AG20443 (cell line): ENCODE data around the gene CNDP2.
"Not testable (repeated sequence)": the region's sequence is repeated elsewhere in the genome, so short reads cannot be mapped to it uniquely, and the experiment has no call there.

Experiments
- DNase-seq: peaks from one replicate; pipeline ENCODE4 v3.0.0; 2012; ENCODE audit warnings: low spot score, mixed read lengths

CNDP2 gene

DNA sequence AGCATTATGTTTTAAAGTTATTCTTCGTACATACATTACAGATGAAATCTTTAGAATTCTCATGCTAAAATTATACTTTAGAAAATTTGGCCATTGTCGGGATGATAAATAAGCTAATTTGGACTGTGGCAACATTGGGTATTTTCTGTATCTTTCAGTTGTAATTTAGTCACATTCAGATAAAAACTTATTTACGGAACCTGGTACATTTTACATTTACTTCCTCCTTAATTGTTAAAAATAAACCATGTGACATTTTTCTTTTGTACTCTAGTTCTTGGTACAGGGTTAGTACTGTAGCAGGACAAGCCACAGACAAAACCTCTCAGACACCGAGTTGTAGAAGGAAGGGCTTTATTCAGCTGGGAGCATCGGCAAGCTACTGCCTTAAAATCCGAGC lies 4.2 kb downstream of the CNDP2 start:
- DNase-seq: no peak

DNA sequence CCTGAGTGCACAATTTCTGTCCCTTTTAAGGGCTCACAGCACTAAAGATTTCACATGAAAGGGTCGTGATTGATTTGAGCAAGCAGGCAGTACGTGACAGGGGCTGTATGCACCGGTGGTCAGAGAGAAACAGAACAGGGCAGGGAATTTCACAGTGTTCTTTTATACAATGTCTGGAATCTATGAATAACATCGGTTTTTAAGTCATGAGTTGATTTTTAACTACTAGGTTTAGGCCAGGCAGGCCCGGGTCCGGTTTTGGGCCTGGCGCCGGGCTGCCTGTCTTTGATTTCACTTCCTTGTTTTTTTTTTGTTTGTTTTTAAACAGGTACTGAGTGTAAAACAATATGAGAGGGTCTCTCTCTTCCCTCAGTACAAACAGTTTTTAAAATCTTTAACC lies 4.6 kb downstream of the CNDP2 start:
- not testable (repeated sequence) for DNase-seq

DNA sequence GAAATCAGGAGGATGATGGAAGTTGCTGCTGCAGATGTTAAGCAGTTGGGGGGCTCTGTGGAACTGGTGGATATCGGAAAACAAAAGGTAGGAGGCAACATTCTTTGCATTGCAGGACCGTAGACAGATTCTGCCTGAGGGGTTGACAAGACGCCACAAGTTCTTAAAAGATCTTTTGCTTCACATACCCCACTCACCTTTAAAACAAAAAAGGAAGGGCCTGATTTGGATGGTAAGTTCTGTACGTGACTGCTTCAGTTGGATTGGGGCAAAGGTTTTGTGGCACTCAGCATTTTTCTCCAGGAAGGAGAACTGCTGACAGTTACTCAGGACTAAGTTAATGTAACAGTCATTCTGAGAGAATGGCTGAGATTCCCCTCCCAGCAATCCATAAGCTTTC lies 5.2 kb downstream of the CNDP2 start:
- DNase-seq: no peak

DNA sequence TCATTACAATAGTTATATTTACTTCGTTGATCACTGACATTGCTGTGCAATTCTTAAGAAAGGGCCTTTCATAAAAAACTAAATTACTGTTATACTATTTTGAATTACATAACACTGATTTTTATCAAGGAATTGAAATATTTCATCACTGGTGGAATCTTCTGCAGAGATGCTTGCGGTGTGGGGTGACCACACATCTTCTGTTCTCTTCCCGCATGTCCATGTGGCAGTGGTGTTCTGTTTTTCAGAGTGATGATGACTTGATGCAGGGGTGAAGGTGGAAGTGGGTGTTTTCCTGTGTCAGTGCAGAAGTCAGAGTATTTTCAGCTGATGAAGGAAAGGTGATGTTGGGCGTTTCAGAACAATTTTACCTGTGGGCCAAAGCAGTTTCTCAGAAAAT lies 7.0 kb downstream of the CNDP2 start:
- no peak for DNase-seq

DNA sequence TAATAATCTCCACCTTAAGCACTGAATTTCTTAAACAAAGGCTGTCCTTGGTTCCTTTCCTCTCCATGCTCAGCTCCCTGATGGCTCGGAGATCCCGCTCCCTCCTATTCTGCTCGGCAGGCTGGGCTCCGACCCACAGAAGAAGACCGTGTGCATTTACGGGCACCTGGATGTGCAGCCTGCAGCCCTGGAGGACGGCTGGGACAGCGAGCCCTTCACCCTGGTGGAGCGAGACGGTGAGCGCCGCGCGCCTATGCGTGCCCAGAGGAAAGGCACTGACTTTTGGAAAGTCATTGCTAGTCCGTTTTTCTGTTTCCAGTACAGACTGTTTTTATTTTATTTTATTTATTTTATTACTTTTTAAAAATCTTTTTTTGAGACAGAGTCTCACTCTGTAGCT lies 9.6 kb downstream of the CNDP2 start:
- DNase-seq: no peak

DNA sequence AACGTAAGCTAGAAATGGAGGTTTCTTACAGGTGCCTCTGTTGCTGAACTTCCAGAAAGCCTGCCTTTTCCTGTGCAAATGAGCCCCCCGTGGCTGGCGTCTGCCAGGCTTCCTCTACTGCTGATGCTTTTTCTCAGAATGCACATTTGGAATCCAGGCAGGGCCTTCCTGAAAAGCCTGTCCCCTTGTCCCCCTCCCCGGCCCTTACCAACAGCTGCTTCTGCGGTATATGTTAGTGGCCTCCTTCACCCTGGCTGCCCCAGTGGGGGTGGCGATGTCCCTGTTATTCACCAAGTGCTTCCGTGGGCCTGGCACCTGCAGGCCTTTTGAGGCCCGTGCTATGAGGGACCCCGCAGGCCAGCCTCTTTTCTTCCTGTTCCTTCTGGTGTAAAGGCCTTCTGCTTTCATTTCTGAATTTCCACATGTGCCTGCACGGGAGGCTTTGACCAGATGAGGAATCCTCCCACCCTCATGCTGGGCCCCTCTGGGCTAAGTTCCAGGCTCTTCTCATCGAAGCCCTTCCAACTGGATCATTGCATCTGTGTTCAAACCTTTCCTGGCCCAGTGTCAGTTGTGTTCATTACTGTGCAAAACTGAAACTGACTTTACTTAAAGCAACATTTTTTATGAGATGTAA lies 10.4 kb downstream of the CNDP2 start:
- no peak for DNase-seq

DNA sequence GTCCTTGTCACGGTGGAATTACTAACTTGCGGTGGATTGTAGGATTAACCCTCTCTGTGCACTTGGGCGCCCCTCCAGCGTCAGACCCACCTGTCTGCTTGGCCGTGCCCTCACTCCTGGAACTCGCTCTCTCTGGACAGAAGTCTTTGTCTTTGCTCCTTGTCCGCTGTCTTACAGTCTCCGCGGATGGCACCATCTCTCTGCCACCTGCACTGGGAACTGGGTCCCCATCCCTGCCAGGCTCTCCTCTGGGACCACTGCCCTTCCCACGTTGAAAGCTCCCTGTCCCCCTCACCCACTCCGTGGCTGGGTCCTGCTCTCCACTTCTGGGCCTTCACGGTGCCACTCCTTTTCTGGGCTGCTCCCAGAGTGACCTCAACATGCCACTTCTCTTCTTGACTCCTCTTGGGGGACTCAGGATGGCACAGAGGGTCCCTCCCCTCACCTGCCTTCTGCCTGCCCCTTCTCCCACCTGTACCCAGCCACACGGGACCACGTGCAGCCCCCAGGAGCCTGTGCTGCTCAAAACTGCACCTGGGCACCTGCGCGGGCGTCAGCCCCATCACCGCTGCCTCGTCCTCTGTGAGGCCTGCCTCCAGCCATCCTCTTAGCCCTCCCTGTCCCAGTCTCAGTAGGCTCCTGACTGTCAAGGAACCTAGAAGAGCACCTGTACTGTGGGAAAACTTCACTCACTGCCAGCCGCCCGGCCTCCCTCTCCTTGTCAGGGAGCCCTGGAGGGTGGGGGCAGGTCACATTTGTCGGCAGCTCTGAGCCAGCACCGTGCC lies 11.1 kb downstream of the CNDP2 start:
- DNase-seq: no peak

DNA sequence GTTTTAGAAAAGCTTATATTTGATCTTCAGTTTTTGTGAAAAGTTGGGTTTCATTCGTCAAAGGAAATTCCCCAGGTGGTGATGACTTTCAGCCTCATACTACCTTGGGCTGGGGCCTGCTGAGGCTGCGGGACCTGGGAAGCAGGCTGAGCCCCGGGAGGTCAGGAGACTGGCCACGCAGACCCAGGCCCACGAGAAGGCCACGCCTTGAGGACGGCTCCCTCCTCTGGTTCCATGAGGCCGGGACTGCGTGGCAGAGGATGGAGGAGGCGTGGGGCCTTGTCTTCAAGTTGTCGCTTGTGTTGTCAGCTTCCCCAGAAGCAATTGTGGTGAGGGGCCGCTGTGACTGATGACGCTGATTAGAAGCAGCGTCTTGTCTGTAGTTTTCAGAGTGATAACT lies 11.8 kb downstream of the CNDP2 start:
- DNase-seq: no peak

DNA sequence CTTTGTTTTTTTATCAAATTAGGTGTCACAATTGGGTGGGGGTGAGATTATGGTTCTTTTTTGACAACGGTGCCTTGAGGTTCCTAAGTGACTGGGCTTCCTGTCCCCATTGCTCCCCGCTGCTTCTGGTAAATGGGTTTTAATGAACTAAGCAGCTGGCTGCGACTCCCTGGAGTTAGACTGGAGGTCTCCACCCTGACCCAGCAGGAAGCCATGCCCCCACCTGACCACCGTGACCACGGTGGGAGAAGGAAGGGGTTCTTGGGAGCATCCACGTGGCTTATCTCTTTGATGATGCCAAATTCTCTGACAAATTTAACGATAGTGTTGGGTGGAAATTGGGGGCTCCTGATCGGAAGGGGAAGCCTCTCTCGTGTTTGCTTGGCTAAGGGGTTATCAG lies 12.2 kb downstream of the CNDP2 start:
- DNase-seq: no peak

DNA sequence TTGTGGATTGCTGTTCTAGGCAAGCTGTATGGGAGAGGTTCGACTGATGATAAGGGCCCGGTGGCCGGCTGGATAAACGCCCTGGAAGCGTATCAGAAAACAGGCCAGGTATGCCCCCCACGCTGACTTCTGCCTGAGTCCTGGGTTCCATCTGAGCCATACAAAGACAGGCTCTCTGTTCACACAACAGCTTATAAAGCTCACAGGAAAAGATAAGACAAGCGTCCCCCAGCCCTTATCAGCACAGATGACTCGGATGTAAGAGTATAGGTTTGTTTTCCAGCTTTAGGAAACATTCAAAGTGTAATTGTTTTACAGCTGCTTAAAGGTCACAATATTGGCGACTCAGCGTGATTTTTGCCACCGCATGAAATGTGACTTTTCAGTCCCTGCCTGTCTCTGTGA lies 12.7 kb downstream of the CNDP2 start:
- no peak for DNase-seq

DNA sequence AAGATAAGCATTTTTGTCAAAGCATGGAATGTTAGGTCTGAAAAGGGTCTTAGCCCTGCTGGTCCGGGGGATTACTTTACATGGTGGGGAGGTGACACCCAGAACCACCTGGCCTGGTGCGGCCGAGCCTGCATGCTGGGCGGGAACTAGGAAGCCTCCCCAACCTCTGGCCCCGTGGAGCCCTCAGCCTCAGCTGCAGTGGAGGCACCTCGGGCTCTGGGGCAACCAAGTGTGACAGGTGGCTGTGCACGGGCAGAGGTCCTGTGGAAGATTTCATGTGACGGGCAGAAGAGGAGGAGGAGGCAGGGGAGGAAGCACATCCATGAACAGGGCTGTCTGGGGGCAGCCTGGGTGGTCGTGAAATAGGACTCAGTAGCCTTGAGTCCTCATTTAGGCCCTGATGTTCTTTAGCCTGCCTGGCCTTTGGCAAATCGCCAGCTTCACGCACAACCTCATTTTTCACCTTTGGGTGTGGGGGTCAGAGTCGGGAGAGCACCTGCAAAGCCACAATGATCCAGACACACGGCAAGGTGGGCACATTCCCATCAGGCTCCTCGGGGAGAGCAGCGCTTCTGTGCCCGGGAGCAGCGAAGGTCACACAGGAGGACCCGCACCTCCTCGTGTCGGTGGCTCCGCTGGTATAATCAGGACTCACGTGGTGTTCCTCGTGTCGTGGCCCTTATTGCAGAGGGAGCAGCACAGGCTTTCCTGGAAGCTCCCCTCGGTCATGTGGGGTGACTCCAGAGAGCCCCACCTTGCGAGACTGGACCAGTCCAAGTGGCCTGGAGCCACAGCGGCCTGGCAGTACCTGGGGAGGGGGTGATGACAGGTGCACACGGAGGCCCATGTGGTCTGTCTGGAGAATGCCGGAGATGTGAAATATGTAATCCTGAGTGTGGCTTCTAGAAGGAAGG lies 13.9 kb downstream of the CNDP2 start:
- DNase-seq: no peak

DNA sequence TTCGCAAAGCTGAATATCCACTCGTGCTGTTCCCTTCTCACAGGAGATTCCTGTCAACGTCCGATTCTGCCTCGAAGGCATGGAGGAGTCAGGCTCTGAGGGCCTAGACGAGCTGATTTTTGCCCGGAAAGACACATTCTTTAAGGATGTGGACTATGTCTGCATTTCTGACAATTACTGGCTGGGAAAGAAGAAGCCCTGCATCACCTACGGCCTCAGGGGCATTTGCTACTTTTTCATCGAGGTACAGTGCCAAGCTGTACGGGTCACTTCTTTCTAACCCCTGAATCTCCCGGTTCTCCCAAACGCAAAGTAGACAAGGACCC lies 14.6 kb downstream of the CNDP2 start:
- no peak for DNase-seq

DNA sequence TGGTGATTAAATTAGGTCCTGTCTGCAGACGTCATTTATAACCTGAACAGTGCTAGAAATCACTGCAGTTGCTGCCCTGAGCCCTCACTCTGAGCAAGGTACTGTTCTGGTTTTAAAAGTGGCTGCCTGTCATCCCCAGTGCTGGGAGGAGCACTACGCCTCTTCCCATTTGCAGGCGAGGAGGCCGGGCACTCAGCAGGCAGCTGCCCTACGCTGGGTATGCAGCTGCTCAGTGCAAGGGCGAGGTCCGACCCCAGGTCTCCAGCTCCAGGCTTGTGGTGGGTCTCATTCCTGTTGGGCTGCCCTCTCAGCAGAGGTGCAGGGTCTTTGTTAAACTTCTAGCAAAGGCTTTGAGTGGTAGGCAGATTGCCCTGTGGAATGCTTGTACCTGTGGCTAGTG lies 15.7 kb downstream of the CNDP2 start:
- no peak for DNase-seq

DNA sequence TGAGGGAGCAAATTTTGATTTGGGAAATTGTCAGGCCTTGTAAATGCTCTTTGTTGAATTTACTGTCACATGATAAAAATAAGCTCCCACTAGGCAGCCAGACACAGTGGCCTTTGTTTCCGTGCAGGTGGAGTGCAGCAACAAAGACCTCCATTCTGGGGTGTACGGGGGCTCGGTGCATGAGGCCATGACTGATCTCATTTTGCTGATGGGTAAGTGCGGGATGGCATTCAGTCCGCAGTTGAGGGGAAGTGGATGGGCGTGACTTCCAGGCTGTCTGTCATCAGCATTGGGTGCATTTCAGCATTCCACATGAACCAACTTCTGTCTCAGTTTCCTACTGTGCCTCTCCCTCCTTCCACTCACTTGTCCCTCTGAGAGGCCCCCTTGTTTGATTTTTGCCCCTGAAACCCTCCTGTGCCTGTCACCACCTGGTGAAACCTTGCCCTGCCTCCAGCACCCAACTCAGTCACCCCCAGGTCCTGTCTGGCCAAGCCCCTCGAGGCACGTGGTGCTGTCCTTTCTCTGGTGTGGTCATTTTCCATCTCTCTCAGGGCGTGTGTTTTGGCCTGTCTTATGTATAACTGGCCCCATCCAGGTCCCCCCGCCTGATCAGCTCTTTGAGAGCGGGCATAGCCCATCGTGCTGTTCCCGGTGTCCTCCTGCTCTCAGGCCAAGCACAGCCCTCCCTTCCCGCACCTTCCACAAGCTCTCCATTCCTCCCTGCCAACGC lies 16.3 kb downstream of the CNDP2 start:
- no peak for DNase-seq

DNA sequence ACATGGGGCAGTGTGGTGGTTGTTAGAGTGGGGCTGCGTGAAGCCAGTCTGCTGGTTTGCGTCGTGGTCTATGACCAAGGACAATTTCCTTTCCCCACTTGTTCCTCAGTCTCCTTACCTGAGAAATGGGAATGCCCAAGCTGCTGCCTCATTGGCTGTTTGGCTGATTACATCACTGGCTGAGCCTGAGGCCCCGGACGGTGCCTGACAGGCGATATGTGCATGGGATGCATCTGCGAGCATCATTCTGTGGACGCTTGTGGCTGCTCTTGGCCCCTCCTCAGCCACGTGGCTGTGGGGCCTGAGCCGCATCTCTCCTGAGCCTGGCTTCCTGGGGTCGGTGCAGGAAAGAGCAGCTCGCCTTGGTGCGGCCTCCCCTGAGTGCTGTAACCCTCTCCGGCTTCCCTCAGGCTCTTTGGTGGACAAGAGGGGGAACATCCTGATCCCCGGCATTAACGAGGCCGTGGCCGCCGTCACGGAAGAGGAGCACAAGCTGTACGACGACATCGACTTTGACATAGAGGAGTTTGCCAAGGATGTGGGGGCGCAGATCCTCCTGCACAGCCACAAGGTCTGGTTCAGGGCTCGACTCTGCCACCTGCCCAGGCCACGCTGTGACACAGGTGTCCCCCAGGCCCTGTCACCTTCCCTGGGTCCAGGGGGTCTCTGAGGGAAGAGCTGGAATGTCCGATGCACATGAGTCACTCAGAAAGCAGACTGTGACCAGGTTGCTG lies 17.2 kb downstream of the CNDP2 start:
- DNase-seq: no peak

DNA sequence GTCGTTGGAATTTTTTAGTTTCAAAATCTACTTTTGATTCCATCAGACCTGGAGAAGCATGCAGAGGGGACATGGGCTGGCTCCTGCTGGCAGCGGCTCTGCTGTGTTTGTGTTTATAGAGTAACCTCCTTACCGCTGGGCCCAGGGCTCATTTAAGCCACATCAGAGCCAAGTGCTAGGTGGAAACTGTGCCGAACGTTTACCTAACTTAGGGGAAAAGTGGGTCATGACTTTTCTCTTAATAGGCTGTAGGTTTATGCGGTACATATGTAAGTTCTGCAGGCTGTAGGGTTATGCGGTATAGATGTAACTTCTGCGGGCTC lies 17.7 kb downstream of the CNDP2 start:
- no peak for DNase-seq

DNA sequence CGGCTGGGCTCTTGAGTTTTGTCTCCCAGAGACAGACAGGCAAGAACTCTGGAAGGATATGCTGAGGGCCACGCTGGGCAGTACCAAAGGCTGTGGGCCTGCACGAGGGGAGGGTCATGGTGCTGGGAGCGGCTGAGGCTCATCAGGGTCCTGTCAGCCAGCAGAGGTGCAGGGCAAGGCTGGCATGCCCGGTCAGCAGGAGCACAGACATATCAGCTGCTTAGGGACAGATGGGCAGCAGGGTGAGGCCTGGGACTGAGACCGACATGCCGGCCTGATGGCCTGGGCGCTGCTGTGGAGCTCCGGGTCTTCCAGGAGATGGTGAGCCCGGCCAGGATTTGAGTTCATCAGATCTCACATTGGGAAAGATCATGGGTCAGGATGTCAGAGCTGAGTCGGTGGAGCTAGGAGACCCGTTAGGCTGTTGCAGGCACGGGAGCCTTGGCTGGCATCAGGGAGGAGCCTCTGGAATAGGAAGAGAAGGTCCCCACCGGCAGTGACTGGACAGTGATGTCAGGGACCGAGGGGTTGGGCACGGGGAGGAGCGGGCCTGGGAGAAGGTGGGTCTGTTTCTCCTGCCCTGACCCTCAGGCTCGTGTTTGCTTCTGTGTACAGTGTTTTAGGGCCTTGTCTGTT lies 18.8 kb downstream of the CNDP2 start:
- no peak for DNase-seq

DNA sequence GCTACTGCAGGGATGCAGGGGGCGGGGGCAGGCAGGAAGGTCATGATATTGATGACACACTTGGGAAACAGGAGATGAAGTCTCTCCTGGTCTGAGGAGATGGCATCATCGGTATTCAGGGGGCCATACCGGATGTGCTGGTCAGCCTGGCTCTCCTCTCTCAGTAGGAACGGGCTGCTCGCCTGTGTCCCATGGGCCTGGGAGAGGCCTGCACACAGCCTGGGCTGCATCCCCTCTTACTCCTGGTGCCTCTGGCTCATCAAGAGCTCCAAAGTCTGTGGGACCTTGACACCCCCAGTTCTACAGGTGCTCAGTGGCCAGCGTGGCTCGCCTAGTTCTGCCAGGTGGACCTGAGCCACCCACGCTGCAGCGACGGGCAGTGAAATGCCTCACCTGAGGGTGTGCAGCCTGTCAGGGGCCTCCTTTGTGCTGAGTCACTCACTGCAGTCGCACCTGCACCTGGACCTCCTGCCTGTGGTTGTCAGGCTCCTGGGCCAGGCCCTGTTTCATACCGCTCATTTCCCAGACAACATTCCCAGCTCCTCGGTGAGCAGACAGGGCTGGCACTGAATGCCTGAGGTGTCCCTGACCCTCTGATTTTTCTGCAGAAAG lies 19.6 kb downstream of the CNDP2 start:
- no peak for DNase-seq

DNA sequence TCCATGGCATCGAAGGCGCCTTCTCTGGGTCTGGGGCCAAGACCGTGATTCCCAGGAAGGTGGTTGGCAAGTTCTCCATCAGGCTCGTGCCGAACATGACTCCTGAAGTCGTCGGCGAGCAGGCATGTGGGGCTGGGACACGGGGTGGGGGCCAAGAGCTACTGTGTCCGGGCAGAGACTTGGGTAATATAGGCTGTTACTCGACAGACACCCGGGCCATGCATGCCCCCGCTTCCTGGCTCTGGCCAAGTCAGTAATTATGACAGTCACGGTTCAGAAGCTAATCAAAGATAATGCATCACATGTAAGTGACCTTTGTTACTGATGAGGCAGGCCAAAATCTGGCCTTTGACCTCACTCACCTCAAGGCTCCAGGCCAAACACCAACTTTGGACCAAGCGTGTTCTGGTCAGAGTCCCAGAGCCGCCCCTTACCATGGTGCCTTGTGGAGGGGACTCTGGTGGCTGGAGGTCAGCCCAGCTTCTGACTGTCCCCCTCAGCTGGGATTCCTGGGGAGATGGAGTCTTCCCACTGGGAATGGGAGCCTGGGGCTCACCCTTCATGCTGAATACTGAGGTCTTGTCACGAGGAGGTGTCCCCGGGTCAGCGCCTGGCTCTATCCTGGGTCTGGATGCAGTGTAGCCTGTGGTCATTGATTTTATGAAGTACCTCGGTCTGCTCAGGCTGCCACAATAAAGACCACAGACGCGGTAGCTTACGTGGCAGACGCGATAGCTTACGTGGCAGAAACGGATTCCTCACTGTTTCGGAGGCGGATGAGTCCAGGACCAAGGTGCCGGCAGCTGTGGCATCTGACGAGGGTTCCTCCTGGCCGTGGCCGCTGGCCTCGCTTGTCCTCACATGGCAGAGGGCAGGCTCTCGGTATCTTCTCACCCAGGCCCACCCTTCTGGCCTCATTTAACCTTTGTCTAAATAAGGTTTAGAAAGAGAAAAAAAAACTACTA lies 20.4 kb downstream of the CNDP2 start:
- no peak for DNase-seq

DNA sequence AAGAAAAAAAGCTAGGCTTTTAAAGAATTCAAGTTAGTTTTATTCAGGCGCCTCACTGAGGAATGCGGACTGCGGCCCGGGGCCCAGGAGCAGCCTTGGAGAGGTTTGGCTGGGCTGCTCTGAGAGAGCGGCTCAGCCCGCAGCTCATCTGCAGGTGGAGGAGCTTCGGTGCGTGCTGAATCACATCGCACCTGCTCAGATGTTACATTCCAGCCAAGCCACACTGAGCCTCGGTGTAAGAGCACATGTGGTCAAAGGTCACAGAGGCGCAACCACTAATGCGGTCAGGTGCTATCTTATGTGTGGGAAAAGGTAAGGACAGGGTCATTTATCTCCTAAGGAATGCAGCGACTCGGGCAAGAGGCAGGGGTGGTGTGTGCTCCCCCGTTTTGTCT lies 21.1 kb downstream of the CNDP2 start:
- no peak for DNase-seq
